HG03025 (cell line): Measurements from ENCODE around the gene GALNT17.

Source experiments
- ATAC-seq: cut with Tn5 transposase; IDR thresholded peaks from one replicate; pipeline ENCODE4 v1.9.1; 2021; ENCODE audit warnings: mild to moderate bottlenecking, moderate library complexity; ENCODE audit not compliant: unreplicated experiment, low FRiP score

Gene GALNT17

DNA sequence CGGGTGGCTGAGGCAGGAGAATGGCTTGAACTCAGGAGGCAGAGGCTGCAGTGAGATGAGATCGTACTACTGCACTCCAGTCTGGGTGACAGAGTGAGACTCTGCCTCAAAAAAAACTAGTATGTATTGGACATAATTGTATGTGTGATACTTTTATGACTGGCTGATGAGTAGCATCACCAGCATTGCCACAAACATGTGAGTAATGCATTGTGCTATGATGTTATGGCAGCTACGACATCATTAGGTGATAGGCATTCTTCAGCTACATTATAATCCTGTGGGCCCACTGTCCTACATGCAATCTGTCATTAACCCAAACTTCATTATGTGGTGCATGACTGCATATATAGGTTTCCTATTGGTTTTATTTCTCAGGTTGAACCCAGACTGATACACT lies 352.4 kb downstream of the GALNT17 start:
- no peak for ATAC-seq

DNA sequence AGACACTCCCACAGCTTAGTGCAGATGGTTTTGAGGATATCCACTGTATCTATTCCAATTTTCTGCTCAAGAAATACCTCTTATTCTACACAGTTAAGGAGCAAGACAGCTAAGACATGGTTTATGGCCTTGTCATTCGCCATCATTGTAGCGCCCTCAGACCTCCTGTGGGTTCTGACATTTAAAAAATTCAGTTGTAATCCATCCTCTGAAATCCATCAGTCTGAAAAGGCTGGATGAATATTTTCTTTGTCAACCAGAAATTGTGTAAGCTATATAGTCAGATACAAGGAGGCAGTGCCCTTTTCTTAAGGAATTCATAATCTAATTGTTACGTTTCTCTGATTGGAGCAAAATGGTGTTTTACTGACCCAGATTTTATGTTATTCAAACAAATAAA lies 353.6 kb downstream of the GALNT17 start:
- ATAC-seq: no peak

DNA sequence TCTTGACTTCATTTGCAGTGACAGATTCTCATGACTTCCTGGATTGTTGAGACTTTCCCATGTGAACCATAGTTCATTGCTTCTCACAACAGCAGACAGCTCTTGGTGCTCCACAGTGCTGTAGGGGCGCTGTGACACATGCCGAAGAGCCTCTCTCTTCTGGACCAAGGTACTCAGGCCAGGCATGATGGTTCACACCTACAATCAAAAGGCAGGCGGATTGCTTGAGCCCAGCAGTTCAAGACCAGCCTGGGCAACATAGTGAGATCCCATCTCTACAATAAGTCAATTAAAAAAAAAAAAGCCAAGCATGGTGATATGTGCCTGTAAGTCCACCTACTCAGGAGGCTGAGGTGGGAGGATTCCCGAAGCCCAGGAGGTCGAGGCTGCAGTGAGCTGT lies 354.5 kb downstream of the GALNT17 start:
- no peak for ATAC-seq

DNA sequence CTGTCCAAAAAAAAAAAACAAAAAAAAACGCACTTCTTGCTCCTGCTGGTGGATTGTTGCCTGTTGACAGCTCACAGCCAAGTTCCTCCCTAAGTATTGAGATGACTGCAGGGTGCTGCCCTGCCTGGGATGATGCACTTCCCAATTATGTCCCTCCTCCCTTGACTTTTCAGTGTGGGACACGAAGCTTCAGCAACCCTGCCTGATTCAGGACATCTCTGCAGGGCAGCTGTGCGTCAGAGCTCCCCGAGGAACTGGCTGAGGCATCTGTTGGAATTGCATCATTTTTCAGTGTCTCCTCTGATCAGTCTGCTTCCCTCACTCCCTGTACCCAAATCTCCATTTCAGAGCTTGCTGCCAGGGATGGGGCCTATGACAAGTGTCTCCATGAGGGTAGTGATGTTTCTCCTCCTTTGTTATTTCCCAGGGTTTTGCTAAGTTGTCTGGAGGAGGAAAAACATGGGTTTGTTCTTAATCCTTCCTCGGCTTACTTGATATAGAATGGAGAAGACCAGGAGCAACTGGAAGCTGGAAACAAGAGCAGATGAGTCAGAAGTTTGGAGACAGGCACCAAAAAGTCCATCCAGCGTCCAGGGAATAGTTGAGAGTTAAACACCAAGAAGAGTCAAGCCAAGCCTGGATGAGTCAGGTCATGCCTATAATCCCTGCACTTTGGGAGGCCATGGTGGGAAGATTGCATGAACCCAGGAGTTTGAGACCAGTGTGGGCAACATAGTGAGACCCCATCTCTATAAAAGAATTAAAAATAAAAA lies 355.1 kb downstream of the GALNT17 start:
- no peak for ATAC-seq

DNA sequence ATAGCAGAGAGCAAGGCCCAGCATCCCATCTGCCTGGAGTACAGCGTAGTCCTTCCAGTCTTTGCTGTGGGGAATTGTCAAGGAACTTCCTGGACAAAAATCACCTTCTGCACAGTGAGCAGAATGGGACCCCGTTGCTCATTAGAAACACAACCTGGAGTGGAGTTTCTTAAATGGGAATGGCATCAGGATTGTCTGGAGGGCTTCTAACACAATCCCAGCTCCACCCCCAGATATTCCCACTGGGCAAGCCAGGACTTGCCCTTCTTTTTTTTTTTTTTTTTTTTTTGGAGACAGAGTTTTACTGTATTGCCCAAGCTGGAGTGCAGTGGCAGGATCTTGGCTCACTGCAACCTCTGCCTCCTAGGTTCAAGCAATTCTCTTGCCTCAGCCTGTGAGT lies 356.4 kb downstream of the GALNT17 start:
- ATAC-seq: no peak

DNA sequence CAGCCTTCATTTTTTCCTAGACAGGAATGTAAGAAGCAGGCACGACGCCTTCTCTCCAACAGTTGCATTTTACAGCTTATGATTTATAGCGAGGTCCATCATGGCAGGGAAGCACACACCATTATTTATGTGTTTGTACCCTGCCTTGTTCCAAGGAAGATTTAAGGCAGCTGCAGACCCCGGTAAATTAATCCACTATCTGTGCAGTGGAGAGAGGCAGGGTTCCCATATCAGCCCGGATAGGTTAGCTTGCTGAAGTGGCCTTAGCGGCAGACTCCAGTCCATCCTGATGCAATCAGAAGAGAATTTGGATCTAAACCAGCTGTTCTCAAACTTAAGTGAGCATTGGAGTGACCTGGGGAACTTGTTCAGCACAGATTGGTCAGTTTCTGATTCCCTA lies 359.4 kb downstream of the GALNT17 start:
- ATAC-seq: no peak

DNA sequence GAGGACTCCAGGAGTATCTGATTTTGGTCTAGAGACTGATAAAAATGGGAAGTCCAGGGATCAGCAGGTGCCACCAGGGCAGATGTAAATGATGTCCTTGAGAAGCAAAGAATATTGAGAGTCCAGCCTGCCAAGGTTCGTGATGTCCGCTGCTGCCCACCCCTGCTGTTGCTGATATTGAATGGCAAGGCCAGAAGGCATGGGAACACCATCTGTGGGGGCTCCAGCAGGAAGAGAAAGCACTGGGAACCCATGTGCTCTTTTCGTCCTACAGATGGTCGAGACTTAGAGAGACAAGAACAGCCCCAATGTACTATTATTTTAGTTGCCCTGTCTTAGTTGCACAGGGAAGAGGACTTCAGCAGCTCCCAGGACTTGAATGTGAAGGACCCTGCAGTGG lies 363.9 kb downstream of the GALNT17 start:
- ATAC-seq: no peak

DNA sequence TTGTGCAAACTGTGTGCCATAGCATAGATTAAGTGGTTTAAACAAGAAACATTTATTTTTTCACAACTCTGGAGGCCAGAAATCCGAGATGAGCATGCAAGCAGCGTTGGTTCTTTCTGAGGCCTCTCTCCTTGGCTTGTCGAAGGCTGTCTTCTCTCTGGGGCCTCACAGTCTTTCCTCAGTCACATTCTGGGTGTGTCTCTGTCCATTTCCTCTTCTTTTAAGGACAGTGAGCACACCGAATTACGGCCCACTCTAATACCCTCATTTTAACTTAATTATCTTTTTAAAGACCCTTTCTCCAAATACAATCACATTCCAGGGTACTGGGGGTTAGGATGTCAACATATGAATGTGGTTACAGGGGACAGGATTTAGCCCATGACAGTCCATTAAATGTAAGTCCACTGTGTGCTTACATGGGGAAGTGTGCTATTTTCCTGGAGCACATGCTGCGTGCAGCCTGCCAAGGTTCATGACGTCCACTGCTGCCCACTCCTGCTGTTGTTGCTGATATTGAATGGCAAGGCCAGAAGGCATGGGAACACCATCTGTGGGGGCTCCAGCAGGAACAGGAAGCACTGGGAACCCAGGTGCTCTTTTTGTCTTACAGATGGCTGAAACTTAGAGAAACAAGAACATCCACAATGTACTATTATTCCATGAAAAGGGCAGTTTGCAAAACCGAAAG lies 365.5 kb downstream of the GALNT17 start:
- no peak for ATAC-seq

DNA sequence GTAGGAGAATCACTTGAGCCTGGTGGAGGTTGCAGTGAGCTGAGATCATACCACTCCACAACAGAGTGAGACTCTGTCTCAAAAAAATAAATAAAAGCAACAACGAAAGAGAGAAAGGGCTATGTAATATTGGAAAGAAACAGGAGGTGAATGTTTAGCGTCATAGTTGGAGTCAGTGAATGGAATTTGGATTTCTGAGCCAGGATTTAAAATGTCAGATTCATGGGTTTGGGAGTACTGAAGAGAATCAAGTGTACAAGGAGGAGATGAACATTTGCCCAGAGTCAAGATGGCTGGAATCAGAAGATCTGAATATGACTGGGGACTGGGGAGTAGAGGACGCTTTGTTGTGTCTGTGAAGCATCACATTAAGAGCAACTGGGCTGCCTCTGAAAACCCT lies 366.4 kb downstream of the GALNT17 start:
- ATAC-seq: no peak

DNA sequence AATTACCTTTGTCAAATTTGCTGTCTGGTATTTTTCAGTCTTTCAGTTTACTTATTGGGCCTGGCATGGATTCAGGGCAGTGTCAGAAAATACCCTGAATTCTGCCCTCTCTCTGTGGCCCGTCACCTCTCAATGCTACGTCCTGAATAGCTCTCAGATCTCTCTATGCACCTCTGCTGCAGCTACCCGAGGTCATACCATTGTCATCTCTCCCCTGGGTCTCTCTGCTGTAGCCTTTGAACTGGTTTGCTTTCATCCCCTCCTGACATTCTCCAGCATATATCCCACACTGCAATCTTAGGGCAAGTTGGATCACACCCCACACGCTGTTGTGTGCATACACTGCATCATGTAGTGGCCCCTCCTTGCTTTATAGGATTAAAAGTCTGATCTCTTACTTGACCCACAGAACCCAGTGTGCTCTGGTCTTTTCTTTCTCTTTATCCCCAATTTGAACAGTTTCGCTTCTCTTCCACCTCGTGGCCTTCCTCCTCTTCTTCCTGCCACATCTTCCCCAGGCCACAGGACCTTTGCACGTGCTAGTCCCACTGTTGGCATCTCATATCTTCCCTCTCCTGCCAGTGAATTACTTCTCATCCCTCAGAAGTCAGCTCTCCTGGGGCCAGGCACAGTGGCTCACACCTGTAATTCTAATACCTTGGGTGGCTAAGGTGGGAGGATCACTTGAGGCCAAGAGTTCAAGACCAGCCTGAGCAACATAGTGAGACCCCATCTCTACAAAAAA lies 372.9 kb downstream of the GALNT17 start:
- ATAC-seq: no peak

DNA sequence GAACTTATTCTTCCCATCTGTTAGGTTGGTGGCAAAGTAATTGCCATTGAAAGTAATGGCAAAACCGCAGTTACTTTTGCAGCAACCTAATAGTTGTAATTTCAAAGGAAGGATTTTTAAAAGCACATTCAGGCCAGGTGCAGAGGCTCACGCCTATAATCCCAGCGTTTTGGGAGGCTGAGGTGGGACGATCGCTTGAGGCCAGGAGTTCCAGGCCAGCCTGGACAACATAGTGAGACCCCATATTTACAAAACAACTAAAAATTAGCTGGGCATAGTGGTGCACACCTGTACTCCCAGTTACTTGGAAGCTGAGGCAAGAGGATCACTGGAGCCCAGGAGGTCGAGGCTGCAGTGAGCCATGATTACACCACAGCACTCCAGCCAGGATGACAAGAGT lies 374.9 kb downstream of the GALNT17 start:
- no peak for ATAC-seq

DNA sequence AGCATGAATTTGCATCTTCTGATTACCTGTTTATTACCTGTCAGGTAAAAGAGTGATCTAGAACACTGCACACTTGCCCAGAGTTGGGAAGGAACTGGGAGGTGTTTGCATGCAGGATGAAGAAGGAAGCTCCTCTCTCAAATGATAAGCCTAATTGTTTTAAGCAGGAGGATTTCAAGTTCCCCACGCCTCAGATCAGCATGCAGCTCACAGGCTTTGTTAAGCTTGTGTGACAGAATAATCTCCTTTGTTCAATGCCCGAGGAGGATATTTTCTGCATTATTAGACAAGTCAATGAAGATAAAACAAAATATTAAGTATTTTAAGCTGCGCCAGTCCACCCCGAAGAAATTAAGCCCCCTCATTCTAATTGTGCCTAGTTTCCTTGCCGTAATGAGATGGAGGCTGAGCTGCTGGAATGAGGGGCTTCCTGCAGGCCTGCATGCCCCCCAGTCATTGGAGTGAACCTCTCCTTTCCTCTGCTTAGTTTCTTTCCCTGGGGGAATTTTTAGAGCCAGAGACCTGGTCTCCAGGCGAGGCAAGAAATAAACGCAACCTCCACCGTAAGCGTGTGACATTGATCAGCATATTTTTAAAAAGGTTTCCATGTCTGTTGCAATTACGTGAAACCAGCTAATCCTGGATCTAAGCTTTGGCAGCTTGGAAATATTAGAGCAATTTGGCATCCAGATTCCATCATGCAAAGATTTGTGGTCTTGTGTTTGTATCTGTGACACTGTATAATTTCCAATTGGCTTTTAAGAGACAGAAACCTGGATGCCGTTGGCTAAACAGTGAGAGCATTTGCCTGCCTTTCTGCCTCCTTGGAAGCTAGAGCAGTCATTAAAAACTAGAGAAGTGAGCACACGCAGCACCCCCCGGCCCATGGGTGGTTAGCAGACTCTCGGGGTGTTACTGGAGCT lies 376.0 kb downstream of the GALNT17 start:
- no peak for ATAC-seq

DNA sequence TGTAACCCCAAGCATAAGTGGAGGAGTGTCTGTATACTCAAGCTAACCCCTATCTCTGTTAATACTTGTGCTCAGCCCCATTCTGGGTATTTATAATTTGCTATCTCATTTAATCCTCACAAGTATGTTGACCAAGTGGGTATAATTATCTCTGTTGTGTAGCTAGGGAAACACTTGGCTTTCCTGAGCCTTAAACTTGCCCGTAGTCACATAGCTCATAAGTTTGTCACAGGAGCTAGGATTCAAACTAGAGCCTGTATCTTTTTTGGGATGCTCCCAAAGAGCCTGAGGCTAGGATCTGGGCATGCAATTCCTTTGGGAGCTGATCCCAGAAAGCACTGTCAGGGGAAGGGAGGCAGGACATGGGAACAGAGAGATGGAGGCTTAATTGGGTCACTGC lies 377.4 kb downstream of the GALNT17 start:
- ATAC-seq: no peak

DNA sequence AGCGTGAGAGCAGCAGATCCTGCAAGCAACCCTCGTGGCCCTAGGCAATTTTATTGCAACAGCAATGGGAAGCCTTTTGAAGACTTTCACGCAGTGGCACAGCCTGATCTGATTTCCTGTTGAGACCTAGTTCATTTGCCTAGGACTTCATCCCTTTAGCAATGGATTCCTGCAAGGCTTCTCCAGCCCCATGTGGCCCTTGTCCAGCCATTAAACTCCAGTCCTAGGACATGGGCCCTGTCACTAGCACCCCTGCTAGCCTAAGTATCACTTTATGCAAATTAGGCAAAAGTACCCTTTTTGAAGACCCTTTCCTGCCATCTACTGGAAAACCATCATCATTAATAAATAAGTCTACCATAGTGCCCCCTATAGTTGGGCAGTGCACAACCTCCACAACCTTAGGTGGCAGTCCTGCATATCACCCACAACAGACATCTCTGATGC lies 379.4 kb downstream of the GALNT17 start:
- ATAC-seq: no peak

DNA sequence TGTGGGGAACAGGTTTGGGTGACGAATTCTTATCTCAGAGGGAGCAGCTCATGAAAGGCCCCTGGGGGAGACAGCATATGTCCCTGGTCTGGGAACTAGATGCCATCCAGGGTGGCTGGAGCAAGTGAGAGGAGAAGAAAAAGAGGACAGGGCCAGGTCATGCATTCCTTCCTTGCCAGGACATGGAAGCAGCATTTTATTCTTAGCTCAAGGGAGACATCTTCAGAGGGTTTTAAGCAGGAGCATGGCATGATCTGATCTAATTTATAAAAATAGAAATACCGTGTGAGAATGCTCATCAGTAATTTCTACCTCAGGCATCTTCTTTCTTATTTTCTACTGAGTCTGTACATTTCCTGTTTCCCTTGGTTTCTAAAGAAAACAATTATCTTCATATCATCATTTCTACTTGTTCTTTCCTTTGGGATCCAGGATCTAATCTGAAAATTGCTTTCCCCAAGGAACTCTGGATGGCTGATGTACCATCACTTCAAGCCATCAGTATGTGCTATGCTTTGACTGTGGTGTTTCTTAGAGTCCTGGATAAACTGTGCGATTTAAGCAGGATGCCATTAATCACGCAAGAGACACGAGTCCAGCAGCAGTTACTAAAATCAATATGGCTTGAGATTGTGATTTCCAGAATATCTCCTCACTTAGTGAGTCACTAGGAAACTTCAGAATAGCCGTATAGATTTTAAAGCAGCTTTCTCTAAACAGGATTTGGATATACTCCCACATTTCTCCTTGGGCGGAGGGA lies 386.2 kb downstream of the GALNT17 start:
- ATAC-seq: no peak

DNA sequence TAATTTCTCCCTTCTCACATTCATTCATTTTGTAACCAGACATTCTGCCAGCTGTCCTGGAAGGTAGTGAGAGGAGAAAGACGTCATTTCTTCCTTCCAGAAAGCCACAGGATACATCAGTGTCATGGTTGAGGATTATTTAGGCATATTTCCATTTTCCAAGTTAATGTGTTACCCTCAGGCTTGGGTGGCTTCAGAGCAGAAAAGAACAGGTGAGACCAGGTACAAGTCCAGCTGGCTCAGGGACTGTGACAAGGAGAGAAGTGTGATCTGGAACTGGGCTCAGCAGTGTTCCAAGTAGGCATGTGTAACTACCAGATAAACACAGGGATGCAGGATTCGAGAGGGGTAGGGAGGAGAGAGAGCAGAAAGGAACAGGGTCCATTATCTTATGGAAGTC lies 386.9 kb downstream of the GALNT17 start:
- no peak for ATAC-seq

DNA sequence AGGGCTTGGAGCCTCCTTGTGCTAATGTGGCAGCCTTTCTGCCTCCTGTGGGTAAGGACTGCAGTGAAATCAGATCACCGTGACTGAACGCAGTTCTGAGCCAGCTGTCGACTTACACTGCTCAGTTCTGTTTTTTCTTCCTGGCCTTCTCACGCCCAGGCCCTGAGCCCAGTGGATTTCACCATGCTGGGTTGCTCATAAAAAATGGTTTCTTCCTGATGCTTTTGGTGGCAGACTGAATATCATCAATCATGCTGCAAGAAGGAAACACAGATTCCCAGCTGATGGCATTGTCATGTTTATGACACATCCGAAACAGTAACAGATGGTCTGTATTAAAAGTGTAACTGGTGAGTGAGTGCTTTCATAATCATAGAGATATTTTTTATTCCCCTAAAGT lies 389.6 kb downstream of the GALNT17 start:
- ATAC-seq: no peak

DNA sequence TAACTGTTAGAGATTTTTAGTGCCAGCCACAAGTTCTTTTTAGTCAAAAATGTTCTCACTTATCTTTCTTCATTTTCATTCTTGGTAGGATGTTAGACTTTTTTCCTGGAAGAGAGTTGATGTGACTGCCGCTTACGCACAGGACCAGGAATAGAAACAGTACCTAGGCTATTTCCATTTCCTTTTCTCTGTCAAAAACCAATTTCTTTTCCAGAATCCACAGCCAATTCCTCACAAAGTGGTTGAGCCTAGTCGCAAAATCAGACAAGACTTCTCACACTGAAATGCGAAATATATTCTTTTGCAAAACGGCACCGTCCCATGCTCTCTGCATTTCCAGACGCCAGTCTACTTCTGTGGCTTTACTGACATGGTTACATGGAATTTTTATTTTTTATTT lies 394.2 kb downstream of the GALNT17 start:
- no peak for ATAC-seq

DNA sequence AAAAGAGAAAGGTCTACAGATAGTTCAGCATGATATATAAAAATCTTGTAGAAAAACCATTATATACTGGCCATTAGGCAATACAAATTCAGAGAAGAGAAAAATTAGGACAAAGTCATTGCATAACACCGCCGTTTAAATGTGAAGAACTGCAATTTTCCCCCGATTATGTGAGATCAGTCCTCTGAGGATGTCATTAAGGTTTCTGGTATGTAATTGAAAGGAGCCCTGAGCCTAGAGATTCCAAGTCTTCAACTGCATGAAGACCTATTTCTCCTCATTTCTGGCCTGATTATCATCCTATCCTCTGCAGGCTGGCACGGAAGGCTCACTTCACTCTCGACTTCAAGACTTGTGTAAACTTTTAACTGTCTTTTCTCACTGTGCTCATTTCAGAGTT lies 395.3 kb downstream of the GALNT17 start:
- no peak for ATAC-seq

DNA sequence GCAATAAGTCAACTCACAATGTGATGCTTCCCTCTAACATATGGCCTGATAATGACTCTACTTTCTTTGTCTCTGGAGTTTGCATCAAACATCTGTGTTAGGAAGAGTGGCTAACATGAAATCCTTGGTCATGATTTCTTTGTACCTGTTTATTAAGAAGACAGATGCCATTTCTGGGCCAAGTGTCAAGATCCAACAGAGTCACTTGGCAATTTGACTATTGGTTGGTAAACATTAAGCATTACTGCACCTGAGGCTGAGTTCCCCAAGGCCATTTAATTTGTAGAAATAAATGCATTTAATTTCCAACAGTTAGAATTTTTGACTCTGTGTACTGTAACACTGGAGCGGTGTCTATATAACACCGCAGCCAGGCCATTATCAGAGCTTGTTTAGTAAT lies 403.7 kb downstream of the GALNT17 start:
- ATAC-seq: no peak
